Nephron progenitor cell (in vitro differentiated cells): ENCODE data around the gene MYO6.
"Not testable (repeated sequence)": the region's sequence is repeated elsewhere in the genome, so short reads cannot be mapped to it uniquely, and the experiment has no call there.

Experiments used
- DNase-seq: peaks from one replicate; pipeline ENCODE4 v3.0.0; 2021
- H3K27ac Mint-ChIP-seq: 2 replicates; pipeline ENCODE4 v1.8.0; 2021; ENCODE audit warnings: mild to moderate bottlenecking, moderate library complexity, mixed read lengths
- H3K27me3 Mint-ChIP-seq: 2 replicates; pipeline ENCODE4 v1.8.0; 2021; ENCODE audit warnings: mild to moderate bottlenecking, low read depth, mixed read lengths; ENCODE audit not compliant: poor library complexity
- H3K36me3 Mint-ChIP-seq: 2 replicates; pipeline ENCODE4 v1.8.0; 2021; ENCODE audit warnings: low read depth, mixed read lengths
- H3K4me1 Mint-ChIP-seq: 2 replicates; pipeline ENCODE4 v1.8.0; 2021; ENCODE audit warnings: mixed read lengths
- H3K4me3 Mint-ChIP-seq: 2 replicates; pipeline ENCODE4 v1.8.0; 2021; ENCODE audit warnings: mild to moderate bottlenecking, moderate library complexity, mixed read lengths
- H3K9me3 Mint-ChIP-seq: 2 replicates; pipeline ENCODE4 v1.8.0; 2021; ENCODE audit warnings: mild to moderate bottlenecking, moderate library complexity, mixed read lengths
- CTCF ChIP-seq: fragments of 200-600 bp; sonication (generic); IDR thresholded peaks from 2 replicates; pipeline ENCODE4 v1.5.0; 2021; ENCODE audit warnings: antibody characterized with exemption

Gene MYO6

GRCh38 chr6:75748743-75749538 lies at the start of gene MYO6:
MYO6 (plus strand) TSS chr6:75749239; CDS start chr6:75817548, 68,309 bp downstream.
- Mint-ChIP-seq H3K27me3 (peaks cover 33% of the 10 kb centered on the region), H3K4me3 (peak within 1 kb of the TSS; percentile 95), H3K36me3 (no peaks in the 10 kb centered on the region), H3K4me1 (peaks cover 25% of the 10 kb centered on the region), H3K9me3 (no peaks in the 10 kb centered on the region), H3K27ac (peak within 1 kb of the TSS; percentile 94)
- peak; percentile 85 for DNase-seq
- TF ChIP-seq CTCF, result no peak

- H3K4me3 Mint-ChIP-seq, H3K27me3 Mint-ChIP-seq, H3K4me1 Mint-ChIP-seq, H3K9me3 Mint-ChIP-seq, H3K27ac Mint-ChIP-seq, DNase-seq: not testable (repeated sequence)
- H3K36me3 Mint-ChIP-seq, result peaks cover 78% of the 10 kb centered on the region
Observed at GRCh38 chr6:75708334-75708733, 40.7 kb upstream of the MYO6 start.

- no peak for TF ChIP-seq CTCF
- DNase-seq, result no peak
- Mint-ChIP-seq H3K27me3 (no peaks in the 10 kb centered on the region), H3K27ac (no peak overlapping the region), H3K9me3 (no peaks in the 10 kb centered on the region), H3K36me3 (peaks cover 70% of the 10 kb centered on the region), H3K4me1 (no peaks in the 10 kb centered on the region), H3K4me3 (no peak overlapping the region)
Observed at GRCh38 chr6:75711173-75711572, 37.9 kb upstream of the MYO6 start.

- H3K9me3 Mint-ChIP-seq, result no peaks in the 10 kb centered on the region
- H3K4me1 Mint-ChIP-seq, result no peaks in the 10 kb centered on the region
- peaks cover 13% of the 10 kb centered on the region for H3K36me3 Mint-ChIP-seq
- no peaks in the 10 kb centered on the region for H3K27me3 Mint-ChIP-seq
- H3K27ac Mint-ChIP-seq, result peak overlapping the region; percentile 13
- no peak overlapping the region for H3K4me3 Mint-ChIP-seq
- DNase-seq, result no peak
- no peak for TF ChIP-seq CTCF
Observed at GRCh38 chr6:75719133-75719532, 29.9 kb upstream of the MYO6 start.

- Mint-ChIP-seq H3K27ac (no peak overlapping the region), H3K27me3 (no peaks in the 10 kb centered on the region), H3K36me3 (no peaks in the 10 kb centered on the region), H3K4me1 (no peaks in the 10 kb centered on the region), H3K9me3 (no peaks in the 10 kb centered on the region), H3K4me3 (no peak overlapping the region)
- DNase-seq, result no peak
- no peak for TF ChIP-seq CTCF
Observed at GRCh38 chr6:75723382-75723781, 25.7 kb upstream of the MYO6 start.

GRCh38 chr6:75727206-75727605 lies 21.8 kb upstream of the MYO6 start:
- H3K36me3 Mint-ChIP-seq, result no peaks in the 10 kb centered on the region
- no peak for TF ChIP-seq CTCF
- DNase-seq, result no peak
- H3K4me1 Mint-ChIP-seq, result no peaks in the 10 kb centered on the region
- H3K27me3 Mint-ChIP-seq, result no peaks in the 10 kb centered on the region
- no peak overlapping the region for H3K4me3 Mint-ChIP-seq
- no peaks in the 10 kb centered on the region for H3K9me3 Mint-ChIP-seq
- no peak overlapping the region for H3K27ac Mint-ChIP-seq

- not testable (repeated sequence) for H3K27me3 Mint-ChIP-seq, H3K36me3 Mint-ChIP-seq, H3K4me3 Mint-ChIP-seq, H3K9me3 Mint-ChIP-seq, DNase-seq, H3K27ac Mint-ChIP-seq, H3K4me1 Mint-ChIP-seq
Observed at GRCh38 chr6:75731029-75731428, 18.0 kb upstream of the MYO6 start.
